Gastroesophageal sphincter (tissue), 3 donors: ENCODE results near the gene PRR22.

Experiments used
- EP300 ChIP-seq: sonication (generic); formaldehyde crosslinking; IDR thresholded peaks from one replicate; pipeline ENCODE4 v1.6.1; 2017; ENCODE audit warnings: antibody characterized with exemption, mild to moderate bottlenecking
- POLR2A ChIP-seq, 2 donors: fragments of 450-650 bp; IDR thresholded peaks; one replicate each; pipeline ENCODE4 v1.6.1; 2017; ENCODE audit warnings: antibody characterized with exemption in 2 of 2, mild to moderate bottlenecking in 2 of 2, moderate library complexity in 1 of 2
- POLR2AphosphoS5 ChIP-seq: sonication (generic); formaldehyde crosslinking; IDR thresholded peaks from one replicate; pipeline ENCODE4 v1.6.1; 2017; ENCODE audit warnings: antibody characterized with exemption
- TF ChIP-seq, protein P1 (sequence below), 4 experiments: fragments of 200-600 bp in 2 of 4; fragments of 450-650 bp in 2 of 4; sonication (generic) in 1 of 4; IDR thresholded peaks; one replicate each; pipeline ENCODE4 v1.5.1; 2017 to 2019; ENCODE audit warnings: antibody characterized with exemption in 4 of 4, mild to moderate bottlenecking in 2 of 4, moderate library complexity in 2 of 4

DNA sequence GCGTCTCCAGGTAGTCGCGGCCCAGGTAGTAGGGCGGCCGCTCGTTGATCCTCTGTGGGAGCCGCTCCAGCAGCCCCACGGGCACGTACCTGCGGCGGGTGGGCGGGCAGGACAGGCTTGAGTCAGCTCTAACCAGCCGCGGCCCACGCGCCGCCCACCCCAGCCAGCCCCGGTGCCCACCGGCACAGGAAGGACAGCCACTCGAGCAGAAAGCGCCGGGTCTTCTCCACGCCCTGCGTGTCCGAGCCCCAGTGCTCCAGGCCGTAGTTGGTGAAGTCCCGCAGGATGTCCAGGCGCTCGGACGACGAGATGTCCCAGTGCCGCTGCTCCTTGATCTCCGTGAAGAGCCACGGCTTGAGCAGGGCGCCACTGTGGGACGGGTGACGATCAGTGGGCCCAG lies 877 bp upstream of the PRR22 start:
- TF ChIP-seq POLR2A (IDR thresholded peaks at IDR 0.05) (no peak), POLR2AphosphoS5 (no peak), EP300 (no peak)
- TF ChIP-seq, protein P1, sequence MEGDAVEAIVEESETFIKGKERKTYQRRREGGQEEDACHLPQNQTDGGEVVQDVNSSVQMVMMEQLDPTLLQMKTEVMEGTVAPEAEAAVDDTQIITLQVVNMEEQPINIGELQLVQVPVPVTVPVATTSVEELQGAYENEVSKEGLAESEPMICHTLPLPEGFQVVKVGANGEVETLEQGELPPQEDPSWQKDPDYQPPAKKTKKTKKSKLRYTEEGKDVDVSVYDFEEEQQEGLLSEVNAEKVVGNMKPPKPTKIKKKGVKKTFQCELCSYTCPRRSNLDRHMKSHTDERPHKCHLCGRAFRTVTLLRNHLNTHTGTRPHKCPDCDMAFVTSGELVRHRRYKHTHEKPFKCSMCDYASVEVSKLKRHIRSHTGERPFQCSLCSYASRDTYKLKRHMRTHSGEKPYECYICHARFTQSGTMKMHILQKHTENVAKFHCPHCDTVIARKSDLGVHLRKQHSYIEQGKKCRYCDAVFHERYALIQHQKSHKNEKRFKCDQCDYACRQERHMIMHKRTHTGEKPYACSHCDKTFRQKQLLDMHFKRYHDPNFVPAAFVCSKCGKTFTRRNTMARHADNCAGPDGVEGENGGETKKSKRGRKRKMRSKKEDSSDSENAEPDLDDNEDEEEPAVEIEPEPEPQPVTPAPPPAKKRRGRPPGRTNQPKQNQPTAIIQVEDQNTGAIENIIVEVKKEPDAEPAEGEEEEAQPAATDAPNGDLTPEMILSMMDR (IDR thresholded peaks at IDR 0.05): no peak
